Hindlimb muscle (tissue), 1 donor: ENCODE measurements around the gene MICAL2. TPM values are rescaled to one million over a fixed set of nuclear protein-coding genes. Genes with fewer than 3 reads are reported as not detected.

Experiments
- DNase-seq: peaks from one replicate; pipeline ENCODE4 v3.0.0-alpha.2; 2013
- polyA plus RNA-seq: library from polyadenylated mRNA; unstranded; fragments of 120-200 nt; gene quantifications from one replicate; pipeline ENCODE4 v1.2.1, GENCODE V29; 2013; ENCODE audit not compliant: insufficient read length

Gene MICAL2
- polyA plus RNA-seq, 1 donor = 20.3 TPM

GRCh38 chr11:12099132-12099873 is 11.1 kb upstream of the MICAL2 start:
- DNase-seq = no peak

GRCh38 chr11:12100429-12100828 is 10.0 kb upstream of the MICAL2 start:
- no peak for DNase-seq

- DNase-seq = no peak
Observed at GRCh38 chr11:12100841-12101242, 9.5 kb upstream of the MICAL2 start.

GRCh38 chr11:12101318-12101717 is 9.1 kb upstream of the MICAL2 start:
- DNase-seq = no peak

GRCh38 chr11:12102588-12103410 is 7.6 kb upstream of the MICAL2 start:
- no peak for DNase-seq

GRCh38 chr11:12103411-12104225 is 6.8 kb upstream of the MICAL2 start:
- DNase-seq = no peak

- DNase-seq = no peak
Observed at GRCh38 chr11:12105471-12105870, 4.9 kb upstream of the MICAL2 start.

GRCh38 chr11:12106101-12106500 is 4.3 kb upstream of the MICAL2 start:
- DNase-seq = no peak

GRCh38 chr11:12106501-12106900 is 3.9 kb upstream of the MICAL2 start:
- no peak for DNase-seq

GRCh38 chr11:12108875-12109453 is 1.4 kb upstream of the MICAL2 start:
- no peak for DNase-seq

GRCh38 chr11:12109591-12110196 is 696 bp upstream of the MICAL2 start:
- no peak for DNase-seq

- DNase-seq = no peak
Observed at GRCh38 chr11:12110714-12111548, 541 bp downstream of the MICAL2 start.

- no peak for DNase-seq
Observed at GRCh38 chr11:12111549-12112520, 1.4 kb downstream of the MICAL2 start.

- DNase-seq = no peak
Observed at GRCh38 chr11:12112750-12113149, 2.4 kb downstream of the MICAL2 start.

- DNase-seq = no peak
Observed at GRCh38 chr11:12113294-12113693, 2.9 kb downstream of the MICAL2 start.

GRCh38 chr11:12114193-12115033 is 4.0 kb downstream of the MICAL2 start:
- DNase-seq = no peak

- no peak for DNase-seq
Observed at GRCh38 chr11:12116425-12117032, 6.1 kb downstream of the MICAL2 start.

GRCh38 chr11:12117200-12117599 is 6.8 kb downstream of the MICAL2 start:
- no peak for DNase-seq

- no peak for DNase-seq
Observed at GRCh38 chr11:12117611-12118010, 7.2 kb downstream of the MICAL2 start.
